Choroid plexus epithelial cell (primary cell): ENCODE data around the gene AFAP1L1.
A peak's percentile ranks its signal among the peaks of the same experiment; 100 is the strongest.

Source experiments
- DNase-seq: peaks from one replicate; pipeline ENCODE4 v3.0.0-alpha.2; 2010; ENCODE audit warnings: low read depth
- H3K4me3 ChIP-seq: 2 replicates; pipeline ENCODE4 v1.5.1; 2011; ENCODE audit warnings: low read depth, mild to moderate bottlenecking, control low read depth, low read length, moderate library complexity
- TF ChIP-seq, protein P1 (sequence below): conservative IDR thresholded peaks from 2 replicates; pipeline ENCODE4 v1.5.1; 2011; ENCODE audit warnings: low read depth, mild to moderate bottlenecking, control low read depth, inconsistent platforms, low read length, moderate library complexity

AFAP1L1 gene

GRCh38 chr5:149301744-149302380, 30.2 kb downstream of the AFAP1L1 start:
- peak; percentile 27 for DNase-seq
- TF ChIP-seq, protein P1, sequence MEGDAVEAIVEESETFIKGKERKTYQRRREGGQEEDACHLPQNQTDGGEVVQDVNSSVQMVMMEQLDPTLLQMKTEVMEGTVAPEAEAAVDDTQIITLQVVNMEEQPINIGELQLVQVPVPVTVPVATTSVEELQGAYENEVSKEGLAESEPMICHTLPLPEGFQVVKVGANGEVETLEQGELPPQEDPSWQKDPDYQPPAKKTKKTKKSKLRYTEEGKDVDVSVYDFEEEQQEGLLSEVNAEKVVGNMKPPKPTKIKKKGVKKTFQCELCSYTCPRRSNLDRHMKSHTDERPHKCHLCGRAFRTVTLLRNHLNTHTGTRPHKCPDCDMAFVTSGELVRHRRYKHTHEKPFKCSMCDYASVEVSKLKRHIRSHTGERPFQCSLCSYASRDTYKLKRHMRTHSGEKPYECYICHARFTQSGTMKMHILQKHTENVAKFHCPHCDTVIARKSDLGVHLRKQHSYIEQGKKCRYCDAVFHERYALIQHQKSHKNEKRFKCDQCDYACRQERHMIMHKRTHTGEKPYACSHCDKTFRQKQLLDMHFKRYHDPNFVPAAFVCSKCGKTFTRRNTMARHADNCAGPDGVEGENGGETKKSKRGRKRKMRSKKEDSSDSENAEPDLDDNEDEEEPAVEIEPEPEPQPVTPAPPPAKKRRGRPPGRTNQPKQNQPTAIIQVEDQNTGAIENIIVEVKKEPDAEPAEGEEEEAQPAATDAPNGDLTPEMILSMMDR, result no peak
- no peak overlapping the region for H3K4me3 ChIP-seq

DNA sequence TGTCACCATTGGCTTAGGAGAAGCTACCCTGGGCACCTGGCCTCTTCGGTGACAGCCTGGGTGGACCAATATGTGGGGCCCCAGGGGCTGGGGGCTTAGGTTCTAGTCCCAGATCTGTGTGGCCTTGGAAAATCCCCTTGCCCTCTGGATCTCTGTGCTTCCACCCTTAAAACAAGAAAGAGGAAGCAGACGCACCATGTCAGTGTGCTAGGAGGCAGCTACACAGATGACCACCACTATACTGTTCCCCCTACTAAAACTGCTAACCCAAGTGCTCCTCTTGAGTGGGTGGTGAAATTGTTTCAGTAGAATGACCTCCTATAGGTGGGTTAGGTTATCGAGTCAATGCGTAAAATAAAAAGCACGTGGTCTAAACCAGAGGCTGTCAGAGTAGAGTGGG, 31.0 kb downstream of the AFAP1L1 start:
- no peak for DNase-seq
- TF ChIP-seq, protein P1, result no peak
- H3K4me3 ChIP-seq, result no peak overlapping the region

GRCh38 chr5:149303210-149303609, 31.6 kb downstream of the AFAP1L1 start:
- no peak for DNase-seq
- no peak overlapping the region for H3K4me3 ChIP-seq
- TF ChIP-seq, protein P1, result no peak

- DNase-seq, result no peak
- TF ChIP-seq, protein P1, result no peak
- H3K4me3 ChIP-seq, result no peak overlapping the region
These were observed 32.8 kb downstream of the AFAP1L1 start for GRCh38 chr5:149304195-149305078.

GRCh38 chr5:149309354-149309753, 37.7 kb downstream of the AFAP1L1 start:
- H3K4me3 ChIP-seq, result no peak overlapping the region
- TF ChIP-seq, protein P1, result no peak
- DNase-seq, result no peak

DNA sequence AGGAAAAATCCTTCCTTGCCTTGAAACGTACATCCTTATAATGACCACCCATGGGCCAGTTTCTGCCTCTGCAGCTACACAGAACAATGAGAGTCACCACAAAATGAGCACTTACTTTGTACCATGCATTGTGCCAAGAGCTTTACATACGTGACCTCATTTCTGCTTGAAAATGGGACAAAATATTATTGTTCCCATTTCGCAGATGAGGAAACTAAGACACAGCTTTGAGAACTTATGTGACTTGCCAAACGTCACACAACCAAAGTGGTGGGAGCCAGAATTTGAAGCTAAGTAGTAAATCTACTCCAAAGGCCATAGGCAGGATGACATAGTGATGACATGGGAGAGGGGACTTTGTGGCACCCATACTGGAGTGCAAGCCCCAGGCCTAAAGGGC, 38.8 kb downstream of the AFAP1L1 start:
- TF ChIP-seq, protein P1, result no peak
- DNase-seq, result no peak

More for the DNA sequence above, 38.8 kb downstream of the AFAP1L1 start:
- no peak overlapping the region for H3K4me3 ChIP-seq
